Activated T-helper 17 cell treated with anti-CD3 and anti-CD28 coated beads, Interleukin-2, amount 50 U/mL, for 72 hours (primary cell): Measurements from ENCODE around the gene SPECC1L. TPM values are rescaled to one million over a fixed set of nuclear protein-coding genes. Genes with fewer than 3 reads are reported as not detected.
"Not testable (repeated sequence)": the region's sequence is repeated elsewhere in the genome, so short reads cannot be mapped to it uniquely, and the experiment has no call there.

Experiments used
- ATAC-seq: fragments of 150-1000 bp; cut with Tn5 transposase; replicated peaks from 2 replicates; pipeline ENCODE4 v1.10.0; 2021; ENCODE audit warnings: mild to moderate bottlenecking, moderate library complexity
- H3K27ac Mint-ChIP-seq: one replicate; pipeline ENCODE4 v1.8.0; 2022; ENCODE audit warnings: mixed read lengths
- H3K27me3 Mint-ChIP-seq: one replicate; pipeline ENCODE4 v1.8.0; 2022; ENCODE audit warnings: mixed read lengths
- H3K36me3 Mint-ChIP-seq: one replicate; pipeline ENCODE4 v1.8.0; 2022; ENCODE audit warnings: low read depth, mild to moderate bottlenecking, mixed read lengths
- H3K4me1 Mint-ChIP-seq: one replicate; pipeline ENCODE4 v1.8.0; 2022; ENCODE audit warnings: mixed read lengths
- H3K4me3 Mint-ChIP-seq: one replicate; pipeline ENCODE4 v1.8.0; 2022; ENCODE audit warnings: mild to moderate bottlenecking, mixed read lengths
- H3K9me3 Mint-ChIP-seq: one replicate; pipeline ENCODE4 v1.8.0; 2022; ENCODE audit warnings: mixed read lengths
- total RNA-seq, 2 donors: library from RNA; stranded (reverse); gene quantifications; one replicate each; pipeline ENCODE4 v1.2.3, GENCODE V29; 2022

Gene SPECC1L, protein sequence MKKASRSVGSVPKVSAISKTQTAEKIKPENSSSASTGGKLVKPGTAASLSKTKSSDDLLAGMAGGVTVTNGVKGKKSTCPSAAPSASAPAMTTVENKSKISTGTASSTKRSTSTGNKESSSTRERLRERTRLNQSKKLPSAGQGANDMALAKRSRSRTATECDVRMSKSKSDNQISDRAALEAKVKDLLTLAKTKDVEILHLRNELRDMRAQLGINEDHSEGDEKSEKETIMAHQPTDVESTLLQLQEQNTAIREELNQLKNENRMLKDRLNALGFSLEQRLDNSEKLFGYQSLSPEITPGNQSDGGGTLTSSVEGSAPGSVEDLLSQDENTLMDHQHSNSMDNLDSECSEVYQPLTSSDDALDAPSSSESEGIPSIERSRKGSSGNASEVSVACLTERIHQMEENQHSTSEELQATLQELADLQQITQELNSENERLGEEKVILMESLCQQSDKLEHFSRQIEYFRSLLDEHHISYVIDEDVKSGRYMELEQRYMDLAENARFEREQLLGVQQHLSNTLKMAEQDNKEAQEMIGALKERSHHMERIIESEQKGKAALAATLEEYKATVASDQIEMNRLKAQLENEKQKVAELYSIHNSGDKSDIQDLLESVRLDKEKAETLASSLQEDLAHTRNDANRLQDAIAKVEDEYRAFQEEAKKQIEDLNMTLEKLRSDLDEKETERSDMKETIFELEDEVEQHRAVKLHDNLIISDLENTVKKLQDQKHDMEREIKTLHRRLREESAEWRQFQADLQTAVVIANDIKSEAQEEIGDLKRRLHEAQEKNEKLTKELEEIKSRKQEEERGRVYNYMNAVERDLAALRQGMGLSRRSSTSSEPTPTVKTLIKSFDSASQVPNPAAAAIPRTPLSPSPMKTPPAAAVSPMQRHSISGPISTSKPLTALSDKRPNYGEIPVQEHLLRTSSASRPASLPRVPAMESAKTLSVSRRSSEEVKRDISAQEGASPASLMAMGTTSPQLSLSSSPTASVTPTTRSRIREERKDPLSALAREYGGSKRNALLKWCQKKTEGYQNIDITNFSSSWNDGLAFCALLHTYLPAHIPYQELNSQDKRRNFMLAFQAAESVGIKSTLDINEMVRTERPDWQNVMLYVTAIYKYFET
- 10 to 100 TPM; 25.7 to 42.2 TPM for total RNA-seq

DNA sequence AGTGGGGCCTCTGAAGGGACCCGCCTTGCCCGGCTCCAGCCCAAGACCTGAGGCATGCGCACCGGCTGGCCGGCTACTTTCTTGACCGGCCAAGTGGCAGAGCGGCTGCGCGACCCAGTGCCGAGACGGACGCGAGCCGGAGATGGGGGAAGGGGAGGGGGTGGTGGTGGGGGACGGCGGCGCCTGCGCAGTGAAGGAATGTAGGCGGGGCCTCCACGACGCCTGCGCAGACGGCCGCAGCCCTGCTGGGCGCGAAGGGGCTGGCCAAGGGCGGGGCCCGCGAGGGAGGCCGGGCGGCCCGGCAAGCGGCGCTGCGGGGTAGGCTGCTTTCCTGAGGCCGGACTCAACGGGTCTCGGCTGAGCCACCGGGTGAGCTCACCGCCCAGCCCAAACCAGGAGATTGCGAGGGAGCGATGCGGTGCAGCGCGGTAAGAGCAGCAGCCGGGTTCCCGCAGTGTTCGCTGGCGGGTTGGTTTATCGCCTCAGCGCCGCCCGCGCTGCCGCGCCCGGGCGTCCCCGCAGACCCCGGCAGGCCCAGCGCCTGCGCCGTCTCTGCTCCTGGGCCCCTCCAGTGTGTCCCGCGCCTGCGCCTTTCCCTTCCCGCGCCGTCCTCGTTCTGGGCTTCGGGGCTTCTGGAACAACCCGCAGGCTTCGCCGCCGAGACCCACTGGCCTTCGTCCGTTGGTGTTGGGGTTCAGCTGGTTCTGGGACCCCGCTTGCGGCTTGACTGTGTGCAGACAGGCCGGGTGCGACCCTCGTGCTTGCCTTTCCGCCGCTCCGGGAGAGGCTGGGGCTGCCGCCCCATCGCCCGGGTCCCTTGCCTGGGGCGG, at the start of gene SPECC1L:
TSS of gene SPECC1L (plus strand) at position 276 of the 830 bp plus-strand sequence. CDS start 31,401 bp downstream, outside the sequence.
- no peaks in the 10 kb centered on the region for H3K9me3 Mint-ChIP-seq
- peaks cover 9% of the 10 kb centered on the region for H3K36me3 Mint-ChIP-seq
- H3K4me1 Mint-ChIP-seq: peaks cover 10% of the 10 kb centered on the region
- H3K4me3 Mint-ChIP-seq: peak within 1 kb of the TSS; percentile 87
- ATAC-seq: peak; percentile 92
- H3K27ac Mint-ChIP-seq: peak within 1 kb of the TSS; percentile 85
- no peaks in the 10 kb centered on the region for H3K27me3 Mint-ChIP-seq

DNA sequence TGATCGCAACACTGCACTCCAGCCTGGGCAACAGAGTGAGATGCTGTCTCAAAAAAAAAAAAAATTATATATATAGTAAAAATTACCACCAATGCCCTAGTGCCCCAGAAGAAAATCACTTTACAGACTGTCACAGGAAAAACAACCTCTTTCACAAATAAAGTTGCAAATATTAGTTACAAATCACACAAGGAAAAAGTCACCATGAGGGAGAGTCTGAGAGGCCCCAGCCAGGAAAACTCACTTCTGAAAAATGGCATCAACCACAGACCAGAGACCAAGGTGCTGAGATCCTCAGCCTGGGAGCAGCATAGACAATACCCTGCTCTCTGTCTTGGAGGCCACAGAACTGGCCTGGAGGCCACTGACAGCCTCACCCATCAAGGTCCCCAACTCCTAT, 46.2 kb upstream of the SPECC1L start:
- no peak for ATAC-seq
- H3K4me1 Mint-ChIP-seq: no peaks in the 10 kb centered on the region
- no peaks in the 10 kb centered on the region for H3K9me3 Mint-ChIP-seq
- H3K27ac Mint-ChIP-seq: no peak overlapping the region
- H3K4me3 Mint-ChIP-seq: no peak overlapping the region
- H3K27me3 Mint-ChIP-seq: no peaks in the 10 kb centered on the region
- no peaks in the 10 kb centered on the region for H3K36me3 Mint-ChIP-seq

DNA sequence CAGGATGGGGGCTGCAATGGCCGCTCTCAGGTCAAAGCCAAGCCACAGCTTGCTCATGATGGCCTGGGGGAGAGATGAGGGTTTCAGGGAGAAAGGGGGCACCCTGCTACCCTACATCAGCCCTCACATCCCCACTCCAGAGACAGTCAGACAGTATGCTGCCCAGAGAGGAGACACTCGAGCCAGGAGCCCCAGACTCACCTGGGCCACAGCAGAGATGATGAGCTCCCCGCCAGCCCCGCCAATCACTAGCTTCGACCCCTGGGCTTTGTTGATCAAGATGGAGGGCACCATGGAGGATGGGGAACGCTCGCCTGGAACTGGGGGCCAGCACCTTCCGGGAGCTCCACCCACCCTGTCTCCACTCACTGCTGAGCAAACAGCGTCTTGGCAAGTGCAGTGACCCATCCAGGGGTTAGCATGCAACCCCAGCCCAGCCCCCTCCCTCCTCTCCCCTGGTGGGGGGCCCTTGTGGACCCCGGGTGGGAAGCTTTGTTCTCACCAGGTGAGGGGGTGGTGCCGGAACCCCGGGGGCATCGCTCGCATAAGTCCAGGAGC, 45.5 kb upstream of the SPECC1L start:
- H3K27ac Mint-ChIP-seq: no peak overlapping the region
- no peaks in the 10 kb centered on the region for H3K36me3 Mint-ChIP-seq
- no peak overlapping the region for H3K4me3 Mint-ChIP-seq
- ATAC-seq: no peak
- H3K9me3 Mint-ChIP-seq: no peaks in the 10 kb centered on the region
- no peaks in the 10 kb centered on the region for H3K27me3 Mint-ChIP-seq
- no peaks in the 10 kb centered on the region for H3K4me1 Mint-ChIP-seq

DNA sequence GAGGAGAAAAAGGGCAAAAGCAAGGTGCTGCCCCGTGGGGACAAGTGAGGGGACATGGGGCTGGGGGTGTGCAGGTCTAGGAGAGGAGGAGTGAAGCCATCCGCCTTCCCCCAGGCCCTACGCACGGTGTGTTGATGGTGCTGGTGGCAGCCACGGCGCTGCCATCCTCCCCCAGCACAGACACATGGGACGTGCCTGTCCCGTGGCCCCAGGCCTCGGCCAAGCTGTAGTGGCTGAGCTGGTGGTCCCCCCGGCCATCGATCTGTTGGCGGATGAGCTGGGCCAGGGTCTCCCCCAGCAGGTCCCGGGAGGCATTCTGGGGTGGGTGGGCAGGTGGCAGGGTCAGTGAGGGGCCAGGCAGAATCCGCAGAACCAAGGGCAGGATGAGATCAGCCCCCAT, 44.7 kb upstream of the SPECC1L start:
- no peak overlapping the region for H3K4me3 Mint-ChIP-seq
- H3K9me3 Mint-ChIP-seq: no peaks in the 10 kb centered on the region
- H3K27ac Mint-ChIP-seq: no peak overlapping the region
- no peaks in the 10 kb centered on the region for H3K36me3 Mint-ChIP-seq
- no peaks in the 10 kb centered on the region for H3K4me1 Mint-ChIP-seq
- H3K27me3 Mint-ChIP-seq: no peaks in the 10 kb centered on the region
- no peak for ATAC-seq

DNA sequence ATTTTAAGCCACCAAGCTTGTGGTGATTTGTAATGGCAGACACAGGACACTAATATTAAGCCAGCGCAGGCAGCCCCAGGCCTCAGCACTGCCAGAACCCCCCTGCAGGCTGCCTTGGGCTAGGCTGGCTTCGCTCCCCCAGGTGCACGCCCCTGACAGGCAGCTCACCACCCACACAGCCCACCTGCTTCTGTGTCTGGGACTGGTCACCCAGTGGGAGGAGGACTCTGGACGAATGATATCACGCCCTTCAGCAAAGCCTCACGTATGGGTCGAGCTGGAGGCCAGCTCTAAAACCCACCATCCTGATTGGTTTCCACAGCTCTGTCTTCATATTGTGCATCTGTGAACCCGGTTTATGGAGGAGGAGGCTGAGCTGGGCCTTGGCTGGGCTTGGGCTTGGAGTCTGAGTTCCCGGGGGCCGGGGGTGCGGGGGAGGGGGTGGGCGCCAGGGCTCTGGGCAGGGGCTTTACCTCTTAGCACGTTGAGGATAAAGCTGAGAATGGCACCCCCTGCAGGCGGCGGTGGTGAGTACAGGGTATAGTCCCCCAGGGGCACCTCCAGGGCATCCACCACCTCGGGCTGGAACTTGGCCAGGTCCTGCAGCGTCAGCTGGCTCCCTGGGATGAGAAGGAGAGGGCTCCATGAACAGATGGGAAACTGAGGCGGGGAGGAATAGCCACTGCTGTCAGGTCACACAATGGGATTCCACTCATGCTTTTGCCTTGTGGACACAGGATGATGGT, 39.5 kb upstream of the SPECC1L start:
- Mint-ChIP-seq H3K27ac (no peak overlapping the region), H3K36me3 (no peaks in the 10 kb centered on the region), H3K4me1 (no peaks in the 10 kb centered on the region), H3K4me3 (no peak overlapping the region), H3K27me3 (no peaks in the 10 kb centered on the region), H3K9me3 (no peaks in the 10 kb centered on the region)
- peak; percentile 77 for ATAC-seq

DNA sequence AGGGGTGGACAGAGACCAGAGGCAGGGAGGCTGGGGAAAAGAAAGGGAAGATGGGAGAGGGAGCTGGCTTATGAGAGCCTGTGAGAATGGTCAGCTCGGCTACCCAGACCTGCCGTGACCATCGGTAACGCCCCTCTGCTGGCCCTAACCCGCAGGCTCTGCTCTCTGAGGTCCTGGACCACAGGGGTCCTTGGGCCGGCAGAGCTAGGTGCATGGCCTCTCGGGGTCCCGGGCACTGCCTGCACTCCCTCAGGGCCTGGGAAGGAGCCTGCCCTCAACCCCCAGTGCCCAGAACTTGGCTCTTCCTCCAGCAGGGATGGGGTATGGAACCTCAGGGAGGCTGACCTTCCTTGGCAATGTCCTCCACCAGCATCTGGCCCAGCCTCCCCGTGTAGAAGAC, 38.9 kb upstream of the SPECC1L start:
- H3K9me3 Mint-ChIP-seq: no peaks in the 10 kb centered on the region
- no peaks in the 10 kb centered on the region for H3K36me3 Mint-ChIP-seq
- no peak overlapping the region for H3K27ac Mint-ChIP-seq
- no peak overlapping the region for H3K4me3 Mint-ChIP-seq
- no peaks in the 10 kb centered on the region for H3K27me3 Mint-ChIP-seq
- no peak for ATAC-seq
- no peaks in the 10 kb centered on the region for H3K4me1 Mint-ChIP-seq

DNA sequence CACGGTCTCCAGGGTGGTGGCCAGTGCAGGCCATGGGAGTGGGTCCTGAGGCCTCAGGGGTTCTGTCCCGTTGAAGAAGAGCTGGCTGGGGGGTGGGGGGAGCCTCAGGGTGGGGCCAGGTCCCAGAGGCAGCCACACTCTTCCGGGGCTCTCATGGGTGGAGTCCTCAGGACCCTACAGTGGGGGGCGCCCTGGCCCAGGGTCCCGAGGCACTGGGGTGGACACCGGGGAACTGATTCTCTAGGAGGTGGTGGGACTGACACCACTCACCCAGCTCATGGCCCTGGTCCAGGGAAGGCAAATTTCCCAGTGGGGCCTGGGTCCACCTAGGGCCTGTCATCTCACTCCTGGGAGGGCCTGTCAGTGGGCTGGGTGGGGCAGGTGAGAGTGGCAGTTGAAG, 38.5 kb upstream of the SPECC1L start:
- Mint-ChIP-seq H3K4me3 (no peak overlapping the region), H3K9me3 (no peaks in the 10 kb centered on the region), H3K4me1 (no peaks in the 10 kb centered on the region), H3K27ac (no peak overlapping the region), H3K27me3 (no peaks in the 10 kb centered on the region), H3K36me3 (no peaks in the 10 kb centered on the region)
- ATAC-seq: no peak

DNA sequence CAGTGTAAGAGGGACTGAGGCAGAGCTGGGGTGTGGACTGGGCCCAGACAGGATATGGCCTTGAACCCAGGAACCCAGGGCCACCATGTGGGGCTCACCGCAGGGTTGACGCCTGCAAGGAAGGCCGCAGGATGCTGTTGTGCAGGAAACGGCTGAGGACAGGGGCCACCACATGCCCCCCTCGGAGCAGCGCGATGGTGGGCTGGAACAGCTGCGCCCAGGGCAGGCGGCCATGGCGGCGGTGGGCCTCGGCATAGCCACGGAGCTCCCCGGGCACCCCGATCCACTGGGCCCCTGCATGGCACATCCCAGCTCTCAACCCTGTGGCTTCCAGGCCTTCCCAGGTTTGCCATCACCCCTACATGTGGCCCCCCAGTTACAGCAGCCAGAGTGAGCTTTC, 37.9 kb upstream of the SPECC1L start:
- no peak overlapping the region for H3K27ac Mint-ChIP-seq
- no peaks in the 10 kb centered on the region for H3K27me3 Mint-ChIP-seq
- no peak overlapping the region for H3K4me3 Mint-ChIP-seq
- H3K36me3 Mint-ChIP-seq: no peaks in the 10 kb centered on the region
- H3K9me3 Mint-ChIP-seq: no peaks in the 10 kb centered on the region
- no peak for ATAC-seq
- H3K4me1 Mint-ChIP-seq: no peaks in the 10 kb centered on the region

DNA sequence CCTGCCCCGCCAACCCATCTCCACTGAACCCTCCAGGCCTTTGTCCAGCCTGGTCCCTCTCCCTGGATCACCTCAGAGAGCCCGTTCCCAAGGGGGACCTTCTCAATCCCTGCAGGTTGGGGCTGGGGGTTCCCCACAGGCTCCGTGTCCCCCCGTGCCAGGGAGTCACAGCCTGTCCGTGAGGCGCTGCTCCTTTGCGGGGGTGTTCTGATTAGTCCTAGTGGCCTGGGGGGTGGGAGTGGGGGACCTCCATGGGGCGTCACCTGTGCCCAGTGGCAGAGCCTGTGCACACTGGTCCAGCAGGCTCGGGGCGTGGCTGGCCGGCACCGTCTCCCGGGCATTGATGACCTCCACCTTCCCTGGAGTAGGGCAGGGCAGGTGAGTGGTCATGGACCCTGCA, 37.4 kb upstream of the SPECC1L start:
- no peak for ATAC-seq
- H3K4me3 Mint-ChIP-seq: no peak overlapping the region
- H3K9me3 Mint-ChIP-seq: no peaks in the 10 kb centered on the region
- no peaks in the 10 kb centered on the region for H3K27me3 Mint-ChIP-seq
- H3K27ac Mint-ChIP-seq: no peak overlapping the region
- no peaks in the 10 kb centered on the region for H3K36me3 Mint-ChIP-seq
- no peaks in the 10 kb centered on the region for H3K4me1 Mint-ChIP-seq

DNA sequence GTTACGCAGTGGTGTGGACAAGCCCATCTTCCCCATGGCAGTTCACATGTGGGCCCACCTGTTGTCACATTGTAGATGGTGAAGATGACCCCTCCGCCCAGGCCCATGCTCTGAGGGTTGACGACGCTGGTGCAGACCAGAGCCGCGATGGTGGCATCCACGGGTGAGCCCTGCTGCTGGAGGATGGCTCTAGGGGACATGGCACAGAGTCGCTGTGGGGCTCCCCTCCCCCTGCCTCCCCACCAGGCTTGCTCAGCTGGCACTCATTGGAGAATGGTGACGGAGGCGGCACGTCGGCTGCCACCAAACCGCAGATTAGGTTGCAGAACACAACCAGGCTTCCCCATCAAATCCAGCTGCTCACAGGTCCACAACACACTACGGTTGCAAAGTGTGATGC, 36.8 kb upstream of the SPECC1L start:
- no peak for ATAC-seq
- no peaks in the 10 kb centered on the region for H3K4me1 Mint-ChIP-seq
- H3K27me3 Mint-ChIP-seq: no peaks in the 10 kb centered on the region
- no peaks in the 10 kb centered on the region for H3K9me3 Mint-ChIP-seq
- no peaks in the 10 kb centered on the region for H3K36me3 Mint-ChIP-seq
- H3K27ac Mint-ChIP-seq: no peak overlapping the region
- no peak overlapping the region for H3K4me3 Mint-ChIP-seq

DNA sequence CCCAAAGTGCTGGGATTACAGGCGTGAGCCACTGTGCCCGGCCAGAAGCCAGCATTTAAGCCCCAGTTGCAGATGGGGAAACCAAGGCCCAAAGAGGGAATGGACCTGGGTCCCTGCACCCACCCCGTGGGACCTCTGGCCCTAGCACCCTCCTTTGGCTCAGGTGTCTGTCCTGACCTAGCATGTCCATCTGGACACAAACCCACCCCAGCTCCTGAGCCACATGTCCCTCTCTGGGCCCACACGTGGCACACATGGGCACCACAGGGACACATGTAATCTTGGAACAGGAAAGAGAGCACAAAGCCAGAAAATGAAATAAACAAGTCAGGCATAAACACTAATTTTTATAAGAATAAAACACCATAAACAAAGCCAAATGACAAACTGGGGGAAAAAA, 35.3 kb upstream of the SPECC1L start:
- Mint-ChIP-seq H3K36me3 (no peaks in the 10 kb centered on the region), H3K4me3 (no peak overlapping the region), H3K4me1 (no peaks in the 10 kb centered on the region), H3K9me3 (no peaks in the 10 kb centered on the region), H3K27me3 (no peaks in the 10 kb centered on the region), H3K27ac (no peak overlapping the region)
- ATAC-seq: no peak

DNA sequence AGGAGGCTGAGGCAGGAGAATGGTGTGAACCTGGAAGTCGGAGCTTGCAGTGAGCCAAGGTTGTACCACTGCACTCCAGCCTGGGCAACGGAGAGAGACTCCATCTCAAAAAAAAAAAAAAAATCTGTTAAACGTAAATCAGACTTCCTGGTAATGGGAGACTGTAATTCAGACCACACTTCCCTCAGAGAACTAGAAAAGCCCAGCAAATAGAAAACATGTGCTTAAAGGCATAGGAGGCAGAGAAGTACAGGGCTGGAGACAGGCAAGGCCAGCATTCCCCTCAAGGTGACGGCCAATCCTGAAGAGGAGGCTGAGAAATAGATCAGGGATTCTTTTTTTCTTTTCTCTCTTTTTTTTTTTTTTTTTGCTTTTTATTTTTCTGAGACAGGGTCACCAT, 34.0 kb upstream of the SPECC1L start:
- Mint-ChIP-seq H3K4me1 (peaks cover 4% of the 10 kb centered on the region), H3K27me3 (no peaks in the 10 kb centered on the region), H3K9me3 (no peaks in the 10 kb centered on the region), H3K4me3 (no peak overlapping the region), H3K27ac (no peak overlapping the region), H3K36me3 (no peaks in the 10 kb centered on the region)
- no peak for ATAC-seq

DNA sequence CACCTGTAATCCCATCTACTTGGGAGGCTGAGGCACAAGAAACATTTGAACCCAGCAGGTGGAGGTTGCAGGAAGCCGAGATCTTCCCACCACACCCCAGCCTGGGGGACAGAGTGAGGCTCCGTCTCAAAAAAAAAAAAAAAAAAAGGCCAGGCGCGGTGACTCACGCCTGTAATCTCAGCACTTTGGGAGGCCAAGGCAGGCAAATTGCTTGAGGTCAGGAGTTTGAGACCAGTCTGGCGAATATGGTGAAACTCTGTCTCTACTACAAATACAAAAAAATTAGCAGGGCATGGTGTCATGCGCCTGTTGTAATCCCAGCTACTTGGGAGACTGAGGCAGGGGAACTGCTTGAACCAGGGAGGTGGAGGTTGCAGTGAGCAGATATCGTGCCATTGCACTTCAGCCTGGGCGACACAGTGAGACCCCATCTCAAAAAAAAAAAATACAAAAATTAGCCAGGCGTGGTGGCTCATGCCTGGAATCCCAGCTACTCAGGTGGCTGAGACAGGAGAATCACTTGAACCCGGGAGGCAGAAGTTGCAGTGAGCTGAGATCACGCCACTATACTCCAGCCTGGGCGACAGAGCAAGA, 32.4 kb upstream of the SPECC1L start:
- not testable (repeated sequence) for H3K36me3 Mint-ChIP-seq, H3K4me3 Mint-ChIP-seq, H3K27ac Mint-ChIP-seq, ATAC-seq, H3K27me3 Mint-ChIP-seq, H3K9me3 Mint-ChIP-seq
- peaks cover 15% of the 10 kb centered on the region for H3K4me1 Mint-ChIP-seq
